Coronary artery (tissue), 2 donors: Measurements from ENCODE around the gene TBC1D1.
"Not testable (repeated sequence)": the region's sequence is repeated elsewhere in the genome, so short reads cannot be mapped to it uniquely, and the experiment has no call there.

ENCODE experiments used
- DNase-seq: peaks from one replicate; pipeline ENCODE4 v3.0.0-alpha.2; 2017; ENCODE audit warnings: low spot score
- H3K27ac ChIP-seq, 2 donors: fragments of 200-600 bp; sonication (generic); one replicate each; pipeline ENCODE4 v1.5.1; 2016 to 2019
- H3K4me3 ChIP-seq: fragments of 200-600 bp; sonication (generic); 2 replicates; pipeline ENCODE4 v1.5.1; 2016; ENCODE audit warnings: mild to moderate bottlenecking, moderate library complexity
- TF ChIP-seq, protein P1 (sequence below): fragments of 200-600 bp; sonication (generic); IDR thresholded peaks from one replicate; pipeline ENCODE4 v1.5.1; 2019; ENCODE audit warnings: antibody characterized with exemption

Gene TBC1D1

GRCh38 chr4:37970702-37971101, 79.8 kb downstream of the TBC1D1 start:
- Histone ChIP-seq H3K4me3 (no peak overlapping the region), H3K27ac (peak overlapping the region; percentile 55 to 76)
- TF ChIP-seq, protein P1, sequence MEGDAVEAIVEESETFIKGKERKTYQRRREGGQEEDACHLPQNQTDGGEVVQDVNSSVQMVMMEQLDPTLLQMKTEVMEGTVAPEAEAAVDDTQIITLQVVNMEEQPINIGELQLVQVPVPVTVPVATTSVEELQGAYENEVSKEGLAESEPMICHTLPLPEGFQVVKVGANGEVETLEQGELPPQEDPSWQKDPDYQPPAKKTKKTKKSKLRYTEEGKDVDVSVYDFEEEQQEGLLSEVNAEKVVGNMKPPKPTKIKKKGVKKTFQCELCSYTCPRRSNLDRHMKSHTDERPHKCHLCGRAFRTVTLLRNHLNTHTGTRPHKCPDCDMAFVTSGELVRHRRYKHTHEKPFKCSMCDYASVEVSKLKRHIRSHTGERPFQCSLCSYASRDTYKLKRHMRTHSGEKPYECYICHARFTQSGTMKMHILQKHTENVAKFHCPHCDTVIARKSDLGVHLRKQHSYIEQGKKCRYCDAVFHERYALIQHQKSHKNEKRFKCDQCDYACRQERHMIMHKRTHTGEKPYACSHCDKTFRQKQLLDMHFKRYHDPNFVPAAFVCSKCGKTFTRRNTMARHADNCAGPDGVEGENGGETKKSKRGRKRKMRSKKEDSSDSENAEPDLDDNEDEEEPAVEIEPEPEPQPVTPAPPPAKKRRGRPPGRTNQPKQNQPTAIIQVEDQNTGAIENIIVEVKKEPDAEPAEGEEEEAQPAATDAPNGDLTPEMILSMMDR: no peak
- peak; percentile 81 for DNase-seq

GRCh38 chr4:37971202-37971601, 80.3 kb downstream of the TBC1D1 start:
- Histone ChIP-seq H3K27ac (peak overlapping the region; percentile 55 to 76), H3K4me3 (no peak overlapping the region)
- DNase-seq: no peak
- TF ChIP-seq, protein P1: no peak

DNA sequence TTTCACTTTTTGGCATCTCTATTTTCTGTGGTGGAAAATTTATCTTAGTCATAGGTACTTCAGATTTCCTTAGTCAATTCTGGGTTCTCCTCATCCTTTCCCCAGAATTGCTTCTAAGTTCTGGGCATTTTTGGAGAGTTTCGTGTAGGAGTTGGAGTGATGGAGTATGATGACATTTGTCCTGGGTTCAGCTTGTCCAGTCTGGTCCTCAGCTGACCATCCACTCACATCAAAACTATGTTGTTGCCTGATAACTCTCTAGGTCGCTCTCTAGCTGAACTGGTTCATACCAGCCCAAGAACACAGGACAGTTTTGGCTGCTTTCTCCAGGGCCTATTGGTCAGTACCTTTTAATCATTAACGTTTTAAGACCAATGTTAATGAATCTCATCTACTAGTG, 82.6 kb downstream of the TBC1D1 start:
- H3K27ac ChIP-seq: peak overlapping the region; percentile 67 to 85
- no peak overlapping the region for H3K4me3 ChIP-seq
- TF ChIP-seq, protein P1: no peak
- no peak for DNase-seq

DNA sequence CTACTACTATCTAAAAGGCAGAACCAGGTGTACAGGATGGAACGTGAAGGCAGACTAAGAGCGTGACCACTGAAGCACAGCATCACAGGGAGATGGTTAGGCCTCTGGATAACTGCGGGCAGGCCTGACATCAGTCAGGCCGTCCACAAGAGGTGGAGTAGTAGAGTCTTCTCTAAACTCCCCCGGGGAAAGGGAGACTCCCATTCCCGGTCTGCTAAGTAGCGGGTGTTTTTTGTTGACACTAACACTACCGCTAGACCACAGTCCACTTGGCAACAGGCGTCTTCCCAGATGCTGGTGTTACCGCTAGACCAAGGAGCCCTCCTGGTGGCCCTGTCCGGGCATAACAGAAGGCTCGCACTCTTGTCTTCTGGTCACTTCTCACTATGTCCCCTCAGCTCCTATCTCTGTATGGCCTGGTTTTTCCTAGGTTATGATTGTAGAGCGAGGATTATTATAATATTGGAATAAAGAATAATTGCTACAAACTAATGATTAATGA, 84.5 kb downstream of the TBC1D1 start:
- not testable (repeated sequence) for DNase-seq, H3K4me3 ChIP-seq
- H3K27ac ChIP-seq: peak overlapping the region in 1 of 2 donors; percentile 14

DNA sequence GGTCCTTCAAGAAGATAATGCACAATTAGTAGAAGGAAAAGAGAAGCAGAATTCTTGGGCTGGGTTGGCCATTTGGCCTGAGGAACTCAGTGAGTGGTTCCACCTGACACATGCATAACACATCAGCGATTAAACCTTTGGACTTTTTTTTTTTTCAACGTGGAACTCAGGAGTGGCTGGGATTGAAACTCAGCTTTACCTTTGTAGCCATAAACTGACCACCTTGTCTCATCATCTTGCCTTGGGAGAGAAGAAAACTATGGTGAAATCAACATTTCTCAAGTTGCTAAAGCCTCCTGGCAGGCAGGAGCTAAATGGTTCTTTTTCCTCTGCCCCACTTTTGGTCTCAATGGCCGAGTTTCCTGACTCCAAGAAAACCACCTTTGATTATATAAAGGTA, 85.6 kb downstream of the TBC1D1 start:
- H3K4me3 ChIP-seq: peak overlapping the region; percentile 99

GRCh38 chr4:37976991-37977470, 86.1 kb downstream of the TBC1D1 start:
- DNase-seq: peak; percentile 87
- TF ChIP-seq, protein P1: no peak
- peak overlapping the region; percentile 99 to 100 for H3K27ac ChIP-seq
- H3K4me3 ChIP-seq: peak overlapping the region; percentile 99

More for the DNA sequence above, 85.6 kb downstream of the TBC1D1 start:
- DNase-seq: no peak
- H3K27ac ChIP-seq: peak overlapping the region; percentile 99 to 100
- TF ChIP-seq, protein P1: no peak

DNA sequence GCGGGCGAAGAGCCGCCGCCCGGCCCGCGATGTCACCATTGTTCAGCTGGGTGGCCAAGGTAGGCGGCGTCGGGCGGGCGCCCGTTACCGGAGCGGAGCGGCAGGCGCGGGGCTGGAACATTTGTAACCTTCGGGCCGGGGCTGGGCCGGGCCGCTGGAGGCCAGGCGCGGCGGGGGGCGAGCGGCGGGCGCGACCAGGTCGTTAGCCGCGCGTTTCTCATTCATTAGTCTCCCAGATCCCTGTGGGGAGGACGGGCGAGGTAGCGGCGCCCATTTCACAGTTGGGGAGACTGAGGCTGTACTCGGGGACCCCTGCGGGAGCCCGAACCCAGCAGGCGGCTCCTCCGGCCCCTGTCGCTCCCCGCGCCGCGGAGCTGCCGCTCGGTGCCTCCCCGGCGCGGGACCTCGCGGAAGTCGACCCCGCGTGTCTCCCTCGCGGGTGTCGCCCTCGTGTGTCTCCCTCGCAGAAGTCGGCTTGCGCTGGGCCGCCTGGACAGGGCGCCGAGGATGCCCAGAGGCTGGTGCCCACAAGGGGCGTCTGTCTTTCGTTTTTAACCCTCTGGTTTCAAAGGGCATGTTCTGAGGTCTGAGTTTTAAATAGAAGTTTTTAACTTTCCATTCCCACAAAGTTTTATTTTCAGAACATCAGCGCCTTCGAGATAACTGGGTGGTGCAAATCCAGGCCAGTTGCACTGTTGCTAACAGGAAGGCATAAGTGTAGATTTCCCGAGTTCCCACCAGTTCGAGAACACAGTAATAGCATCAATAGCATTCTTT, 86.8 kb downstream of the TBC1D1 start:
- peak overlapping the region; percentile 99 for H3K4me3 ChIP-seq
- peak; percentile 91 for DNase-seq
- peak overlapping the region; percentile 99 to 100 for H3K27ac ChIP-seq
- TF ChIP-seq, protein P1: peak; percentile 60
